ENCODE data around the gene TRIM45.
"Not testable (repeated sequence)": the region's sequence is repeated elsewhere in the genome, so short reads cannot be mapped to it uniquely, and the experiment has no call there.

- not testable (repeated sequence) for TF ChIP-seq CTCF, POLR2A (IDR thresholded peaks at IDR 0.05)
These were observed 19.7 kb downstream of the TRIM45 start for GRCh38 chr1:117101858-117102257.
